Mucosa of descending colon (tissue), 3 donors: ENCODE measurements around the gene PTH1R. TPM values are rescaled to one million over a fixed set of nuclear protein-coding genes. Genes with fewer than 3 reads are reported as not detected.

Experiments used
- ATAC-seq: fragments of 200-7000 bp; cut with Tn5 transposase; one replicate; pipeline ENCODE4 v1.9.1; 2020; ENCODE audit warnings: mild to moderate bottlenecking, moderate library complexity
- DNase-seq, 3 donors: peaks; one replicate each; pipeline ENCODE4 v3.0.0-alpha.2; 2020
- H3K36me3 ChIP-seq: fragments of 200-600 bp; one replicate; pipeline ENCODE4 v1.8.0; 2021; ENCODE audit warnings: low read depth, mild to moderate bottlenecking
- H3K4me1 ChIP-seq: fragments of 200-600 bp; one replicate; pipeline ENCODE4 v1.8.0; 2021; ENCODE audit warnings: low read depth, mild to moderate bottlenecking
- H3K4me3 ChIP-seq: fragments of 200-600 bp; one replicate; pipeline ENCODE4 v1.8.0; 2021; ENCODE audit warnings: mild to moderate bottlenecking
- H3K9me3 ChIP-seq: fragments of 200-600 bp; one replicate; pipeline ENCODE4 v1.8.0; 2021; ENCODE audit warnings: mild to moderate bottlenecking
- CTCF ChIP-seq: fragments of 200-600 bp; IDR thresholded peaks from one replicate; pipeline ENCODE4 v1.8.0; 2022; ENCODE audit warnings: antibody characterized with exemption, mild to moderate bottlenecking
- intact Hi-C, 2 donors: fragments of 100-400 bp; cut with DNase I in 1 of 2; cut with micrococcal nuclease in 1 of 2; formaldehyde crosslinking; loops; one replicate each; pipeline versions ENCODE4 v1.11.0 to v1.11.1; 2022; cut with DNase I, micrococcal nuclease
- total RNA-seq, 3 donors: library from RNA; stranded (reverse); fragmentation: NEBNext Ultra II Directional in 2 of 3; extraction: Animal tissue kit (Norgen Biotek cat#: 25700) in 2 of 3; gene quantifications; one replicate each; pipeline versions ENCODE4 v1.2.1 to v1.2.4, GENCODE V29; 2021 to 2023
- donor health status: DM: no; HTN: no; CAD: no; lungs with moderate emphysema.
- donor health status: DM: no; HTN: no; CAD: no.
- donor health status: DM: no; HTN: yes; CAD: no.

The PTH1R gene
- total RNA-seq, 3 donors from 2014 or later = 0.87 to 4.6 (median 1.9) TPM

GRCh38 chr3:46891132-46891531 lies 13.6 kb downstream of the PTH1R start:
- Histone ChIP-seq H3K4me3 (no peak overlapping the region), H3K36me3 (no peaks in the 10 kb centered on the region), H3K9me3 (no peaks in the 10 kb centered on the region), H3K4me1 (peaks cover 7% of the 10 kb centered on the region)
- intact Hi-C loops = loop anchor here in 1 of 2 donors (10.0 kb wide), 1 partner anchor 186 kb away; the partner anchor contains the start of gene TMIE
- TF ChIP-seq CTCF = no peak
- DNase-seq (no peak), ATAC-seq (no peak)

GRCh38 chr3:46892285-46893145 lies 15.0 kb downstream of the PTH1R start:
- intact Hi-C loops = loop anchor here in 1 of 2 donors (10.0 kb wide), 1 partner anchor 188 kb away; the partner anchor contains the start of gene TMIE
- peak; percentile 79 for ATAC-seq
- H3K36me3 ChIP-seq = no peaks in the 10 kb centered on the region
- no peak for TF ChIP-seq CTCF
- peaks cover 7% of the 10 kb centered on the region for H3K4me1 ChIP-seq
- H3K4me3 ChIP-seq = no peak overlapping the region
- DNase-seq = peak; percentile 52 to 74 (median 69)
- no peaks in the 10 kb centered on the region for H3K9me3 ChIP-seq

GRCh38 chr3:46893146-46893748 lies 15.7 kb downstream of the PTH1R start:
- Histone ChIP-seq H3K9me3 (no peaks in the 10 kb centered on the region), H3K4me3 (no peak overlapping the region), H3K4me1 (peaks cover 7% of the 10 kb centered on the region), H3K36me3 (no peaks in the 10 kb centered on the region)
- intact Hi-C loops = loop anchor here in 1 of 2 donors (10.0 kb wide), 1 partner anchor 188 kb away; the partner anchor contains the start of gene TMIE
- DNase-seq (peak in 1 of 3 donors; percentile 30), ATAC-seq (no peak)
- no peak for TF ChIP-seq CTCF

GRCh38 chr3:46893763-46894162 lies 16.2 kb downstream of the PTH1R start:
- H3K4me3 ChIP-seq = no peak overlapping the region
- H3K9me3 ChIP-seq = no peaks in the 10 kb centered on the region
- DNase-seq (peak in 1 of 3 donors; percentile 44), ATAC-seq (no peak)
- intact Hi-C loops = loop anchor here in 1 of 2 donors (10.0 kb wide), 1 partner anchor 189 kb away; the partner anchor contains the start of gene TMIE
- H3K4me1 ChIP-seq = peaks cover 10% of the 10 kb centered on the region
- H3K36me3 ChIP-seq = no peaks in the 10 kb centered on the region
- TF ChIP-seq CTCF = no peak

GRCh38 chr3:46894256-46894655 lies 16.7 kb downstream of the PTH1R start:
- H3K4me3 ChIP-seq = no peak overlapping the region
- no peaks in the 10 kb centered on the region for H3K9me3 ChIP-seq
- intact Hi-C loops = loop anchor here in 1 of 2 donors (10.0 kb wide), 1 partner anchor 189 kb away; the partner anchor contains the start of gene TMIE
- ATAC-seq (no peak), DNase-seq (peak in 1 of 3 donors; percentile 12)
- H3K4me1 ChIP-seq = peaks cover 10% of the 10 kb centered on the region
- H3K36me3 ChIP-seq = no peaks in the 10 kb centered on the region
- no peak for TF ChIP-seq CTCF
